Measurements from ENCODE around the gene ICA1. TPM values are rescaled to one million over a fixed set of nuclear protein-coding genes. Genes with fewer than 3 reads are reported as not detected.

Gene ICA1
- total and polyA plus RNA-seq, 4 donors, result 16.5 to 54.6 (median 30.8) TPM

- 98% methylated on average over 4 of the region's 4 CpGs for WGBS, 2 donors
- Histone ChIP-seq H3K4me1 (ENCODE audit: control insufficient read depth in 5 of 5, insufficient read depth in 5 of 5, low read length in 5 of 5) (peaks cover 0 to 6% (median 0%) of the 10 kb centered on the region in 5 donors), H3K9me3 (ENCODE audit: control insufficient read depth in 4 of 4, insufficient read depth in 3 of 4, low read length in 3 of 4) (no peaks in the 10 kb centered on the region), H3K36me3 (ENCODE audit: control insufficient read depth in 4 of 4, insufficient read depth in 4 of 4, low read length in 4 of 4) (no peaks in the 10 kb centered on the region), H3K27ac (ENCODE audit: low read depth in 1 of 2, low read length in 1 of 2) (peak overlapping the region in 1 of 2 donors; percentile 33), H3K9ac (ENCODE audit: insufficient read depth in 1 of 2, low read length in 2 of 2) (no peak overlapping the region), H3K4me3 (no peak overlapping the region), H3K27me3 (ENCODE audit: control insufficient read depth in 3 of 3, insufficient read depth in 3 of 3, low read length in 2 of 3) (peaks cover 0 to 31% (median 10%) of the 10 kb centered on the region in 3 donors)
- no peak for ATAC-seq (ENCODE audit: insufficient read depth, low FRiP score)
- TF ChIP-seq CTCF (IDR thresholded peaks at IDR 0.05; ENCODE audit: control extremely low read depth, extremely low read depth), result no peak
- DNase-seq, result no peak
Observed at GRCh38 chr7:8258166-8258565, 3.8 kb downstream of the ICA1 start.

GRCh38 chr7:8255680-8256655, 6.0 kb downstream of the ICA1 start:
- Histone ChIP-seq H3K36me3 (ENCODE audit: control insufficient read depth in 4 of 4, insufficient read depth in 4 of 4, low read length in 4 of 4) (no peaks in the 10 kb centered on the region), H3K27me3 (ENCODE audit: control insufficient read depth in 3 of 3, insufficient read depth in 3 of 3, low read length in 2 of 3) (peaks cover 0 to 19% (median 5%) of the 10 kb centered on the region in 3 donors), H3K9ac (ENCODE audit: insufficient read depth in 1 of 2, low read length in 2 of 2) (no peak overlapping the region), H3K4me1 (ENCODE audit: control insufficient read depth in 5 of 5, insufficient read depth in 5 of 5, low read length in 5 of 5) (peaks cover 0 to 3% (median 0%) of the 10 kb centered on the region in 5 donors), H3K27ac (ENCODE audit: low read depth in 1 of 2, low read length in 1 of 2) (peak overlapping the region in 1 of 2 donors; percentile 6), H3K9me3 (ENCODE audit: control insufficient read depth in 4 of 4, insufficient read depth in 3 of 4, low read length in 3 of 4) (no peaks in the 10 kb centered on the region), H3K4me3 (no peak overlapping the region)
- DNase-seq (peak; percentile 31 to 60 (median 38)), ATAC-seq (ENCODE audit: insufficient read depth, low FRiP score) (no peak)
- WGBS, 2 donors, result 73 to 87% methylated on average over 6 of the region's 6 CpGs
- TF ChIP-seq CTCF (IDR thresholded peaks at IDR 0.05; ENCODE audit: control extremely low read depth, extremely low read depth), result no peak

DNA sequence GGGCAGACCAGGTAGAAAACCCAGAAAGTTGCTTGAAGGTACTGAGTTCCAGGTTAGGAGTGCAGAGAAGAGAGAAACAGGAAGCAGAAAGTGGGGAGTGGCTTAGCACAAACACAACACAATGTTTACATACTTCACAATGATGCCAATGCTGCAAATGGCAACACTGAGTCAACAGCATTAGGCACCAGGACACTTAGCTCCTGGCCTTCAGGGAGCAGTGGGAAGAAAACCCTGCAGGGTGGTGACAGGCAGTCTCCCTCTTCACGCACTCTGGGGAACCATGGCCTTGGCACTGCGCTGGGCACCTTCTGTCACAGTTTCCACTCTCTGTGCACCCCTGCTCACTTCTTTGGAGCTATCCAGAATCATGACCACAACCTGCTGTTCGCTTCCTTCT, 7.3 kb downstream of the ICA1 start:
- Histone ChIP-seq H3K27ac (ENCODE audit: low read depth in 1 of 2, low read length in 1 of 2) (peak overlapping the region in 1 of 2 donors; percentile 5), H3K27me3 (ENCODE audit: control insufficient read depth in 3 of 3, insufficient read depth in 3 of 3, low read length in 2 of 3) (peaks cover 0 to 10% (median 0%) of the 10 kb centered on the region in 3 donors), H3K9ac (ENCODE audit: insufficient read depth in 1 of 2, low read length in 2 of 2) (no peak overlapping the region), H3K4me1 (ENCODE audit: control insufficient read depth in 5 of 5, insufficient read depth in 5 of 5, low read length in 5 of 5) (peaks cover 0 to 3% (median 0%) of the 10 kb centered on the region in 5 donors), H3K9me3 (ENCODE audit: control insufficient read depth in 4 of 4, insufficient read depth in 3 of 4, low read length in 3 of 4) (no peaks in the 10 kb centered on the region), H3K36me3 (ENCODE audit: control insufficient read depth in 4 of 4, insufficient read depth in 4 of 4, low read length in 4 of 4) (no peaks in the 10 kb centered on the region), H3K4me3 (no peak overlapping the region)
- no peak for TF ChIP-seq CTCF (IDR thresholded peaks at IDR 0.05; ENCODE audit: control extremely low read depth, extremely low read depth)
- DNase-seq (no peak), ATAC-seq (ENCODE audit: insufficient read depth, low FRiP score) (no peak)
- 94% methylated on average over 3 of the region's 3 CpGs for WGBS, 2 donors
